Astrocyte (in vitro differentiated cells and primary cell): ENCODE measurements around the gene DOLPP1. TPM values are rescaled to one million over a fixed set of nuclear protein-coding genes. Genes with fewer than 3 reads are reported as not detected.

Experiments
- DNase-seq: peaks from one replicate; pipeline ENCODE4 v3.0.0-alpha.2; 2010; ENCODE audit warnings: low read depth
- FAIRE-seq: peaks from 2 replicates; lab custom pipeline; 2011; peaks lifted over from hg19 to GRCh38; lab: Jason Lieb, UNC
- H2AFZ ChIP-seq: 2 replicates; pipeline ENCODE4 v1.6.0; 2012; ENCODE audit warnings: low read depth, low read length, inconsistent platforms
- H3K27ac ChIP-seq: 2 replicates; pipeline ENCODE4 v1.5.1; 2011; ENCODE audit warnings: low read depth, low read length, inconsistent platforms
- H3K27me3 ChIP-seq: 2 replicates; pipeline ENCODE4 v1.6.0; 2011; ENCODE audit warnings: low read length, inconsistent platforms; ENCODE audit not compliant: insufficient read depth
- H3K36me3 ChIP-seq: 2 replicates; pipeline ENCODE4 v1.5.1; 2011; ENCODE audit warnings: low read length, inconsistent platforms; ENCODE audit not compliant: insufficient read depth
- H3K4me1 ChIP-seq: 2 replicates; pipeline ENCODE4 v1.5.1; 2011; ENCODE audit warnings: low read length, inconsistent platforms; ENCODE audit not compliant: insufficient read depth
- H3K4me2 ChIP-seq: 2 replicates; pipeline ENCODE4 v1.6.0; 2012; ENCODE audit warnings: low read length, inconsistent platforms
- H3K4me3 ChIP-seq: 2 replicates; pipeline ENCODE4 v1.5.1; 2011; ENCODE audit warnings: low read depth, mild to moderate bottlenecking, low read length, inconsistent platforms; ENCODE audit not compliant: insufficient read depth
- H3K79me2 ChIP-seq: 2 replicates; pipeline ENCODE4 v1.6.0; 2012; ENCODE audit warnings: mild to moderate bottlenecking, low read length, inconsistent platforms; ENCODE audit not compliant: insufficient read depth
- H3K9ac ChIP-seq: 2 replicates; pipeline ENCODE4 v1.6.0; 2012; ENCODE audit warnings: mild to moderate bottlenecking, low read length, inconsistent platforms
- H3K9me3 ChIP-seq: 2 replicates; pipeline ENCODE4 v1.5.1; 2012; ENCODE audit warnings: low read depth, mild to moderate bottlenecking, low read length, inconsistent platforms; ENCODE audit not compliant: insufficient read depth
- H4K20me1 ChIP-seq: 2 replicates; pipeline ENCODE4 v1.6.0; 2012; ENCODE audit warnings: low read length, inconsistent platforms; ENCODE audit not compliant: insufficient read depth
- H3K27ac Mint-ChIP-seq: one replicate; pipeline ENCODE4 v1.8.0; 2021; ENCODE audit warnings: mild to moderate bottlenecking, mixed read lengths; ENCODE audit not compliant: unreplicated experiment
- H3K27me3 Mint-ChIP-seq: one replicate; pipeline ENCODE4 v1.8.0; 2021; ENCODE audit warnings: low read depth, mixed read lengths; ENCODE audit not compliant: unreplicated experiment
- H3K36me3 Mint-ChIP-seq: one replicate; pipeline ENCODE4 v1.8.0; 2021; ENCODE audit warnings: low read depth, mixed read lengths; ENCODE audit not compliant: unreplicated experiment
- H3K4me1 Mint-ChIP-seq: one replicate; pipeline ENCODE4 v1.8.0; 2021; ENCODE audit warnings: low read depth, mixed read lengths; ENCODE audit not compliant: unreplicated experiment
- H3K4me3 Mint-ChIP-seq: one replicate; pipeline ENCODE4 v1.8.0; 2021; ENCODE audit warnings: mild to moderate bottlenecking, moderate library complexity, mixed read lengths; ENCODE audit not compliant: unreplicated experiment
- H3K9me3 Mint-ChIP-seq: one replicate; pipeline ENCODE4 v1.8.0; 2021; ENCODE audit warnings: mild to moderate bottlenecking, mixed read lengths; ENCODE audit not compliant: unreplicated experiment
- EZH2 ChIP-seq: IDR thresholded peaks from 2 replicates; pipeline ENCODE4 v1.6.1; 2012; ENCODE audit warnings: mild to moderate bottlenecking, low read length, inconsistent platforms; ENCODE audit not compliant: insufficient read depth
- total RNA-seq: library from RNA; stranded (reverse); gene quantifications from 2 replicates; pipeline ENCODE4 v1.2.1, GENCODE V29; 2021
- TF ChIP-seq, protein P1 (sequence below): IDR thresholded peaks from 2 replicates; pipeline ENCODE4 v1.5.1; 2011; ENCODE audit warnings: low read depth, mild to moderate bottlenecking, inconsistent platforms, low read length, moderate library complexity; ENCODE audit not compliant: insufficient read depth

Gene DOLPP1
- total RNA-seq, 1 donor from 2014 or later, result 17.9 TPM

DNA sequence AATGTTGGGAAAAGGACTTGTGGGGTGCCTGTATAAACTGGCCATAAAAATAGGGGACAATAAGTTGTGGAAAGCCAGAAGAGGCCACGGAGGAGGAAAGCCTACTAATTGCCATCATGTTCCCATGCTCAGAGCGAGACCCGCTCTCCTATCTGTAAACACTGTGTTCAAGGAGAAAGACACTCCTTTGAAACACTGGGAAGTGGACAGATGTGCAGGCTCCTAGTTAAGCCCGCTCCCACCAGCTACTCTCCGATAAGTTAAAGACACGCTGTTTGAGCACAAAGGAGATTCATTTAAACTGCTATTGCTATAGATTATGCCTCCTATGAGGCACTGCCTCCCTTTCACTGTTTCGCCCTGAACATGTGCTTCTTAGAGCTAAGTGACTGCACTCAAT is 20.4 kb downstream of the DOLPP1 start:
- H3K79me2 ChIP-seq, result no peaks in the 10 kb centered on the region
- H3K4me2 ChIP-seq, result no peak overlapping the region
- H3K27ac ChIP-seq, result no peak overlapping the region
- H3K9me3 ChIP-seq, result no peaks in the 10 kb centered on the region
- TF ChIP-seq EZH2, result no peak
- TF ChIP-seq, protein P1, sequence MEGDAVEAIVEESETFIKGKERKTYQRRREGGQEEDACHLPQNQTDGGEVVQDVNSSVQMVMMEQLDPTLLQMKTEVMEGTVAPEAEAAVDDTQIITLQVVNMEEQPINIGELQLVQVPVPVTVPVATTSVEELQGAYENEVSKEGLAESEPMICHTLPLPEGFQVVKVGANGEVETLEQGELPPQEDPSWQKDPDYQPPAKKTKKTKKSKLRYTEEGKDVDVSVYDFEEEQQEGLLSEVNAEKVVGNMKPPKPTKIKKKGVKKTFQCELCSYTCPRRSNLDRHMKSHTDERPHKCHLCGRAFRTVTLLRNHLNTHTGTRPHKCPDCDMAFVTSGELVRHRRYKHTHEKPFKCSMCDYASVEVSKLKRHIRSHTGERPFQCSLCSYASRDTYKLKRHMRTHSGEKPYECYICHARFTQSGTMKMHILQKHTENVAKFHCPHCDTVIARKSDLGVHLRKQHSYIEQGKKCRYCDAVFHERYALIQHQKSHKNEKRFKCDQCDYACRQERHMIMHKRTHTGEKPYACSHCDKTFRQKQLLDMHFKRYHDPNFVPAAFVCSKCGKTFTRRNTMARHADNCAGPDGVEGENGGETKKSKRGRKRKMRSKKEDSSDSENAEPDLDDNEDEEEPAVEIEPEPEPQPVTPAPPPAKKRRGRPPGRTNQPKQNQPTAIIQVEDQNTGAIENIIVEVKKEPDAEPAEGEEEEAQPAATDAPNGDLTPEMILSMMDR, result no peak
- no peaks in the 10 kb centered on the region for H3K4me1 Mint-ChIP-seq
- FAIRE-seq (no peak), DNase-seq (no peak)
- H3K4me1 ChIP-seq, result no peaks in the 10 kb centered on the region
- H3K9ac ChIP-seq, result no peak overlapping the region
- H3K4me3 ChIP-seq, result no peak overlapping the region
- no peaks in the 10 kb centered on the region for H4K20me1 ChIP-seq
- H3K27me3 Mint-ChIP-seq, result peaks cover 5% of the 10 kb centered on the region
- H3K27me3 ChIP-seq, result no peaks in the 10 kb centered on the region
- peaks cover 15% of the 10 kb centered on the region for H3K36me3 Mint-ChIP-seq
- H3K4me3 Mint-ChIP-seq, result no peak overlapping the region
- H2AFZ ChIP-seq, result no peak overlapping the region
- H3K36me3 ChIP-seq, result no peaks in the 10 kb centered on the region
- H3K27ac Mint-ChIP-seq, result no peak overlapping the region
- no peaks in the 10 kb centered on the region for H3K9me3 Mint-ChIP-seq

DNA sequence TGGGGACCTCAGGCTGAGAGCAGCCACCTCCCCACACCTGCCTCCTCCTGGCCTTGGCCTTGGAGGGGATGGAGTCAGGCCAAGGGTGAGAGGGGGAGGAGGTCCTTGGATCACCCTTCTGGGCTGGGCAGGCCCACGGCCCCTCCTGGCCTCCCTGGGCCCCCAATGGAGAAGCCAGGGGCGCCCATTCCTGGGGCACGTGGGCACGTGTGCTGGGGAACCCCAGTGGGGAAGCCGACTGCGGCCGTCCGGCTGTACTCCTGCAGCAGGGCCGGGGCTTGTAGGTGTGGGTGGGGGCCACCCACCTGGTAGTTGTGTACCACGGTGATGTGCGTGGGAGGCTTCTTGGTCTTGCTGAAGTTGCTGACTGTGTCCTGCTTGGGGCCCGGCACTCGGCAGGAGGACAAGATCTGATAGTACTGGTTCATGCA is 21.2 kb downstream of the DOLPP1 start:
- Histone ChIP-seq H3K4me3 (no peak overlapping the region), H3K27ac (no peak overlapping the region), H3K79me2 (no peaks in the 10 kb centered on the region), H2AFZ (no peak overlapping the region), H3K36me3 (no peaks in the 10 kb centered on the region), H4K20me1 (no peaks in the 10 kb centered on the region), H3K9me3 (no peaks in the 10 kb centered on the region), H3K9ac (no peak overlapping the region), H3K4me2 (no peak overlapping the region), H3K27me3 (no peaks in the 10 kb centered on the region), H3K4me1 (no peaks in the 10 kb centered on the region)
- H3K4me1 Mint-ChIP-seq, result no peaks in the 10 kb centered on the region
- no peaks in the 10 kb centered on the region for H3K9me3 Mint-ChIP-seq
- FAIRE-seq (no peak), DNase-seq (no peak)
- no peak for TF ChIP-seq EZH2
- TF ChIP-seq, protein P1, result no peak
- no peak overlapping the region for H3K4me3 Mint-ChIP-seq
- H3K27me3 Mint-ChIP-seq, result peaks cover 5% of the 10 kb centered on the region
- no peak overlapping the region for H3K27ac Mint-ChIP-seq
- peaks cover 17% of the 10 kb centered on the region for H3K36me3 Mint-ChIP-seq

DNA sequence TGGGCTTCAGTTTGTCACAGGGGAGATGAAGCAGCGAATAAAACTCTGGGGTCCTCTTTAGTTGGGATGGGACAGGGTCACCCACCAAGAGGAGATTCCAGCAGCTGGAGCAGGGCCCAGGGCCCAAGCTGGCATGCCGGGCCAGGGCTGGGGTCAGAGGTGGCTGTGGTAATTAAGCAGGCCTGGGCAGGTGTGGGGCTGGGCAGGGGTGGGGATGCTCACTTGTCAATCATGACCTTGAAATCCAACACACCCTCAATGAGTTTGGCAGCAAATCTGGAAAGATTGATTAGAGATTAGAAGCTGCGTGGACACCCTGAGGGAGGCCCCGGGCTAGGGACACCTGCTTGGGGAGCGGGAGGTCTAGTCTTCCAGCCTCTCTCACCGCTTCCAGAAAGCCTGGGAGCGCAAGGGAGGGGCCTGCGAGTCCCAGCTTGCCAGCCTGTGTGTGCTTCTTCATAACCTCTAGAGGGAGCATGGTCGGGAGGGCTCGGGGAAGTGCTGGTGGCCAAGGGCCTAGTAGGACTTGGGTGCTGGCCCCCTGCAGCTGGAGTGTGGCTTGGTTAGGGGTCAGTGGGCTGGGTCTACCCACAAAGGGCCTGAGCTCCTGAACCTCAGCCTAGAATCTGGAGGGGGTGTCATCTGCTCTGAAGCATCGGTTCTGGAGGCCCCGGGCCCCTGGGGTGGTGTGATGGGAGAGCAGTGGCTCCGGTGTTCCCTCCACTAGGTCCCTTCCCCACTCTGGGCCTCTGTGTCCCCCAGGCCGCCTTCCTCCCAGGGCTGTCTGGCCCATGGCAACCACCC is 22.1 kb downstream of the DOLPP1 start:
- no peak for FAIRE-seq

More for the DNA sequence above, 22.1 kb downstream of the DOLPP1 start:
- H3K27me3 Mint-ChIP-seq, result peaks cover 5% of the 10 kb centered on the region
- Histone ChIP-seq H3K79me2 (no peaks in the 10 kb centered on the region), H3K4me3 (no peak overlapping the region), H2AFZ (no peak overlapping the region), H3K27ac (no peak overlapping the region), H3K4me1 (no peaks in the 10 kb centered on the region), H3K9ac (no peak overlapping the region), H3K9me3 (no peaks in the 10 kb centered on the region), H3K27me3 (no peaks in the 10 kb centered on the region), H3K4me2 (no peak overlapping the region), H4K20me1 (peaks cover 7% of the 10 kb centered on the region), H3K36me3 (peaks cover 3% of the 10 kb centered on the region)
- H3K27ac Mint-ChIP-seq, result no peak overlapping the region
- H3K36me3 Mint-ChIP-seq, result peaks cover 17% of the 10 kb centered on the region
- TF ChIP-seq, protein P1, result peak; percentile 41
- no peak for TF ChIP-seq EZH2
- no peak overlapping the region for H3K4me3 Mint-ChIP-seq
- DNase-seq, result no peak
- no peaks in the 10 kb centered on the region for H3K9me3 Mint-ChIP-seq
- no peaks in the 10 kb centered on the region for H3K4me1 Mint-ChIP-seq
